ENCODE results near the gene PLEKHM3.

PLEKHM3 gene, protein sequence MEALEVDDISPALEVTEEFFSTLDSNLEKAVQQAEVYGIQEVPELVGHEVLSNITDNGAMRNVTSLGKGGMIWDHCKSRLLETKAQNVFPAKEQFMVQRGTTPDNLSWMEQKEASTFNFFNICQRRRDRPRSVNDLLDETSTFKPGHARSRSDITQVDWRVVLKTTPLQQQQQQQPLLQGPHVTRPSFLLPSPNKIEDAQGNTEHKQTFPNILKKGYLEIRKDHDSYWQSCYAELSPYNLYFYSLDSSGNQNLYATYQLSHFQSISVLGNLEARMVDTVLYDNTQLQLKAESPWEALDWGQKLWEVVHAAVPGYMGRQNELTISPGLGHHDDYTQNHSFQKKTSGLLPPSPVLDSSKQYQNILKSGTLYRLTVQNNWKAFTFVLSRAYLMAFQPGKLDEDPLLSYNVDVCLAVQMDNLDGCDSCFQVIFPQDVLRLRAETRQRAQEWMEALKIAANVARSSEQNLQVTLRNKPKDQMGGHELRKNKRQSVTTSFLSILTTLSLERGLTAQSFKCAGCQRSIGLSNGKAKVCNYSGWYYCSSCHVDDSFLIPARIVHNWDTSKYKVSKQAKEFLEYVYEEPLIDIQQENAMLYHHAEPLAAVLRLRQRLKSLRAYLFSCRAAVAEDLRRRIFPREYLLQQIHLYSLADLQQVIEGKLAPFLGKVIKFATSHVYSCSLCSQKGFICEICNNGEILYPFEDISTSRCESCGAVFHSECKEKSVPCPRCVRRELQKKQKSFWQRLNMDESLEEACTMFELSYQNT

DNA sequence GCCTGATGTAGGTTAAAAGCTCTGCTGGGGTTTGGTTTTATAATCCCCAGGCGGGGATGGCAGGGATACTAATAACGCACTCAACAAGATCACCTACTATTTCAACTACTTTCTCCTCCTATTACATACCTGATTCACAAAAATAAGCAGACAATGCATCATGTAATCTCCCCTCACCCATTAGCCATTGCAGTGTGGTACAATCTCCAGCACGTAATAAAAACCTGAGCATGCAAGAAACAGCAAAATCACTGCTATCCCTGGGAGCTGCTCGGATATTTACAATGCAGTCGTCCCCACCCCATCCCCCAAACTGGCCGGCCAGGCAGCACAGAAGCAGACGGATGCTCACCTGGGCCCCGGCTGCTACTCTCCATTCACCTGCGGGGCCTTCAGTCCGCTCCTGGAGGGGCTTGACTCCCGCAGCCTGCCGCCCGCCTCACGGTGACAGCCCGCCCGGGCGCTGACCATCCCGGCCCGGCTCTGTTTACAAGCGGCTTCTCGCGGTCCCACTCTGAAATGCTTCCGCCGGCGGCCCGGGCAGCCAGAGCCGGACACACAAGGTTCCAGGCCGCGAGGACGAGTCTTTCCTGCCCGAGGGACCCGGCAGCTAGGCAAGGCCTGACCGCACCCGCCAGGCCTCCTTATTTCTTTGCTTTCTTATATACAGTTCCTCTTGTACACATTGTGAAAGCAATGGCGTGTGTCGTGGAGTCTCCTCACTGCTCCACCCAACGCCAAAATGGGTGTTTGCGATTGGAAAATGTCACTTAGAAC lies at the start of gene PLEKHM3:
Gene PLEKHM3, minus strand, starts transcription at position 491 of the 777 bp plus-strand sequence. CDS start 23,888 bp downstream, outside the sequence.
- peak; percentile 86 to 91 for ATAC-seq

DNA sequence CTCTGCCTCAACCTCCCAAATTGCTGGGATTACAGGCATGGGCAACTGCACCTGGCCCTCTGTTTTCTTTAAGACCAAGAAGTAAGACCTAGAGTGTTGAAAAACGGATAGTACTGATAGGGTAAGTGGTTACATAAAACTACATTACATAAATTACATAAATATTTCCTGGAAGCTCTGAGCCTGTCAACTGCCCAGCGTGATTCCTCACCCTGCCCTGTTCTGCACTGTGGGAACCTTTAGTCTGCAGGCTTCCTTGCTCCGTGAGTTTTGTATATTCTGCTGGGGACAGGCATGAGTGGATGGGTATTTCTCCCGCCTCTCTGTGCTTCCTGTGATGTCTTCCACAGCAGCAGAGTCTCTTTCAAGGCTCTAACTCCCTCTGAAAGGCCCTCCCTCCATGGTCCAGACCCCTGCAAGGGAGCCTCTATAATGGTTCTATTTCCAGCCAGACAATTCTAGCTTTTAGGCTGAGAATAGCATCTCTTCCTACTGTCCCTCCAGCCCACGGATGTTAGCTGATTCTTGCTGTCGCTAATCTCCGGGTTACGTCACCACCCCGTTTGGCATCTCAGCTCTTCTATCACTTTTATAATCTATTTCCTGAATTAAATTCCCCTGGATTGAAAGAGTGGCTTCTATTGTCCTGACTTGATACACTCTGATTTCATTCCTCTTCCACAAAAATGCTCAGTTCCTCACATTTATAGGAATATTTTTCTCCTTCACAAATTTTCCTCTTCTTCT lies 49.5 kb upstream of the PLEKHM3 start:
- ATAC-seq, result no peak

DNA sequence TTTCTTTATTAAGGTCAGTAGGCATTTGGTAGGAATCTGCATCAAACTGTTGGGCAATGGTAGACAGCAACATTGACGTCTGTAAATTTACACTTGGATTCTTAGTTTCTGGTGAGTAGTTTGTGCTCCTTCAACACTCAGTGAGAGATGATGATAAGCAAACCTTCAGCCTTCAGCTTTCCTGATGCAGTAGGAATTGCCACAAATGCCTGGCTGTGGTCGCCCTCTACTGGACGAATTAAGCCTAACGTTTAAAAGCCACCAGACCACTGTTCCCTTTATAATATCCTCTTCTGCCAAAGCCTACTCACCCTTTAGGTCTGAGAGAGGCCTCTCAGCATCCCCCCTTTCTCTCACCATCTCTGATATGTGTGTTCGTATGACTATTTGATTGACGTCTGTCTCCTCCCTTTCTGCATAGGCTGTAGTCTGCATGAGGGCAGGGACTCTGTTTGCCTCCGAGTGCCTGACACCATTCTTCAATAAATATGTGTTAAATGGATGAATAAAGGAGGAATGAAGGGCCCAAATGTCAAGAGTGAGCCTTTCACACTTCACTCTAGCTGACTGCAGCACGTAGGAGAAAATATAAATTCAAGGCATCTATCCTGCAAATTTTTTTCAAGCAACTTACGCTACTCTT lies 47.0 kb upstream of the PLEKHM3 start:
- ATAC-seq, result peak; percentile 41 to 53

DNA sequence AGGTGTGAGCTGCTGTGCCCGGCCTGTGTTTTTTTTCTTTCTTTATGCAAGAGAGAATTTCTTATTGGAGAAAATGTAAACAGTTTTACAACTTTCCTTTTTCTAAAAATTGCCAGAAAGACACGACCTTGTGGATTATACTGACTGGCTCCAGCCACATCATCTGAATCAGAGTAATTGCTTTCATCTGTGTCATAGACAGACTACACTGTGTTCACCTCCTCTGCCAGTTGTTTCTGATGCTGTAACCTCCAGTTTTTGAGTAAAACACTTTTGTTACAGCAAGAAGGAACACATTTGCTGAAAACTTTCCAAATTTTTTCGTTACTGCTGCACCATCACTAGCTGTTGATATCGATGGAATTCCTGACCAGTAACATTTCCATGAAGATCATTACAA lies 43.9 kb upstream of the PLEKHM3 start:
- no peak for ATAC-seq

GRCh38 chr2:208066016-208066415 lies 40.7 kb upstream of the PLEKHM3 start:
- no peak for ATAC-seq

DNA sequence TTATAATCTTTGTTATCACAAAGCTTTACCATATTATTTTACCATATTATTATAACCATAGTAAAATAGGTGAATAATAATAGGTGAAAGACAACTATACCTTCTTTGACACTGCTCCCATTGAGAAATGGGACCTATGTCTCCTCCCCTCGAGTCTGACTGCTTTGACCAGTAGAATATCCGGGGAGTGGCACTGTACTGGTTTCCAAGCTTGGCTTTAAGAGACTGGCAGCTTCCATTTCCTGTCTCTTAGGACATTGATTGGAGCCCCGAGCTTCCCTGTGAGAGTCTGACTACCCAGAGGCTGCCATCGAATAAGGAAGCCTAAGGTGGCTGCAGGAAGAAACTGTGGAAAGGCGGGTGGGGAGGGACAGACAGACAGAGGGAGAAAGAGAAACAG lies 40.1 kb upstream of the PLEKHM3 start:
- ATAC-seq, result no peak

GRCh38 chr2:208064220-208064961 lies 39.1 kb upstream of the PLEKHM3 start:
- no peak for ATAC-seq

- no peak for ATAC-seq
Observed at GRCh38 chr2:208062961-208063360, 37.6 kb upstream of the PLEKHM3 start.

DNA sequence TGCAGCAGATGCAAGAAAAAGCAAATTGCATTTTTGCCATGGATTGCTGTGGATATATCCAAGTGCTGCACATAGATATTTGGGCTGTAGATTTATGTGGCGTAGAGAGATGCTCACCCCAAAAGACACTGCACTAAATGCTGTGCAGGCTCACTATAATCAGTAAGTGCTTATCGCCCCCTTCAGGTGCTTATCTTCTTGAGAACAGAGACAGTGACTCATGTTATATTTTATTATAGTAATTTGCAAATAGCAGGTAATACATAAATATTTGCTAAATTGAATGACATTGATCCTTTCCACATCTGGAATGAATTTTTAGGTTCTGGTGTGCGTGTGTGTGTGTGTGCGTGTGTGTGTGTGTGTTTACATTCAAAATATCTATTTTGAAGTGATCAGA lies 36.8 kb upstream of the PLEKHM3 start:
- ATAC-seq, result no peak

DNA sequence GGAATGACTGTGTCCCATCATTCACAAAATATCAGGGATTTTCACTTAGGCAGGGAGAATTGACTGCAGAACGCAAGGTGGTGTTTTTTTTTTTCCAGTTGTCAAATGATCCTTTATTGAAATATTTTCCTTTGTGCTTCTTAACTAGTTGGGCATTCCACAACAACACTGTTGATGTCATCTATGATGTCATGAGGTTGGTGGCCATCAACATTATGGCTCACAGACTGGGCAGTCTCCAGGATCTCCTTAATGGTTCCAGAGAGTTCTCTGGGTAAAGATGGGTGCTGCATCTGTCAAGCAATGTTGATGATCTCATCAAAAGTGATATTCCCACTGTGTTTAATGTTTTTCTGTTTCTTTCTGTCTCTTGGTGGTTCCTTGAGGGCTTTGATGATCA lies 31.8 kb upstream of the PLEKHM3 start:
- ATAC-seq, result no peak

GRCh38 chr2:208049441-208049840 lies 24.1 kb upstream of the PLEKHM3 start:
- ATAC-seq, result no peak

DNA sequence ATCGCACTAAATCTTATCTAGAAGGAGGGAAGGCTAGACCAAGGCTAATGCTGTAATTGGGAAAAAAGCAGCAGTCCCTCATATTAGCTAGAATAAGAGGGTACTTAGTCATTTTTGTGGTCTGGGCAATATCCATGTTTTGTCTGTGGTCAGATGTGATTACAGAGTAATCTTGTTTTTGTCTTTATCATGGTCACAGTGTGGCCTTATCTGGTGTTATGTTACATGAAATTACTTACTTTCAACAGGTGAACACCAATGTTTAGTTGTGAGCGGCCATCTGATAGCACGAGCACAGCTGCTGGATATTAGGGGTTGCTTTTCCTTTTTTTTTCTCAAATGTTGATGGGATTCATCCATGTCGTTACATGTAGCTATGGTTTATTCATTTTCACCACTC lies 23.7 kb upstream of the PLEKHM3 start:
- ATAC-seq, result no peak

- ATAC-seq, result no peak
Observed at GRCh38 chr2:208047840-208048239, 22.5 kb upstream of the PLEKHM3 start.

DNA sequence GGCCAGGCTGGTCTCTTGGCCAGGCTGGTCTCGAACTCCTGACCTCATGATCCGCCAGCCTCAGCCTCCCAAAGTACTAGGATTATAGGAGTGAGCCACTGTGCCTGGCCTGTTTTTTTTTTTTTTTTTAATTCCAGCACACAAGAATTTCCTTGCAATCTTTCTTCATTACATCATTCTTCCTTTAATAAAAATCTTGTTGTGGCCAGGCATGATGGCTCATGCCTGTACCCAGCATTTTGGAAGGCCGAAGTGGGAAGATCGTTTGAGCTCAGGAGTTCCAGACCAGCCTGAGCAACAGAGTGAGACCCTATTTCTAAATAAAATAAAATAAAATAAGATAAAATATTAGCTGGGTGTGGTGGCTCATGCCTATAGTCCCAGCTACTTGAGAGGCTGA lies 21.4 kb upstream of the PLEKHM3 start:
- no peak for ATAC-seq

DNA sequence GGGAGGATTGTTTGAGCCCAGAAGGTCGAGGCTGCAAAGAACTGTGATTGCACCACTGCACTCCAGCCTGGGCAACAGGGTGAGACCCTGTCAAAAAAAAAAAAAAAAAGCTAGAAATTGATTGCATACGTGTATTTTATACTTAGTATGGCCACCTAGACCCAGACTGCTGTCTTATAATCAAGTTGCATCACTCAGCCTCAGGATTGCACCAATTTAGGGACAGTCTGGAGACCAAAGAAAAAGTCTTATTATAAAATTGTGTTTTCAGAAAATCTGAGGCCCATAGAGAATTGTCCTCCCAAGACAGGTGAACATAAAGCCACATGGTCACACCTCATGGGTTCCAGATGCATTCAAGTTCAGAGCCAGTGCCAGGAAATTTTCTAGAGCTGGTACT lies 17.1 kb upstream of the PLEKHM3 start:
- no peak for ATAC-seq

- ATAC-seq, result no peak
Observed at GRCh38 chr2:208042041-208042440, 16.7 kb upstream of the PLEKHM3 start.

DNA sequence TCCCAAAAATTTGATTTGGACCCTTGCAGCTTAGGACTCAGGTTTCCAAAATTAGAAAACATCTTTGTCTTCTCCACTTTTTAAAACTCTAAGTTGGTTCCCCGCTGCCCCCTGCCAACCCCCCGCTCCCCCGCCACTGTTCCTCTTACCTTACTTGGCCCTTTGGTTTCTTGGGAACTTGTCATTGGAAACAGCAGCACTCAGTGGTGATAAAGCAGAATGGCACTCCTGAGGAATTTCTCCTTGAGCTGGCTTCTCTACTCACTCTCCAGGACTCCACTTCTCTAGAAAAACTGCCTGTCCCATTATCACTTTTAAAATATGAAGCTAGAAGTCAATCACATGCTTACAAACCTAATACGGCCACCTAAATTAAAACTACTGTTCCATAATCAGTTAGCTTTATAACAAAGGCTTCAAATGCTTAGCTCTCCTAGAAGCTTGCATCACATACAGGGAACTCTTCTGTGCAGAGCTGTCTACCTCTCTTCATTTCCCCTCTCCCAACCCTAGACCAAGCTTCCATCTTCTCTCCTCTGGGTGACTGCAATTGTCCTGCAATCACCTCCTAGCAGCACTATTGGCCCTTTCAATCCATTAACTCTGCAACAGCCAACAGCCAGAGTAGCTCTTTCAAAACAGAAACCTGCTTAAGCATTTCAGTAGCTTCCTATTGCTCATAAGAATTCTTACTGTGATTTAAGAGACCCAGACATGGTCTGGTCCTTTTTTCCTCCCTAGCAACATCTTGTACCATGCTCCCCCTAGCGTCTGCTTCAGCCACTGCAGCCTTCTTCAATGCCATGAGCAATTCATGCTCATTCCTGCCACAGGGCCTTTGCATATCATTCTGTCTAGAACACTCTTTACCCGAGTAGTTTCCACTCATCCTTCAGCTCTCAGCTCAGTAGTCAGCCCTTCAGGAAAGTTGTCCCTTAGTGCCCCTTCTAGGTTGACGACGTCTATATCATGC lies 15.2 kb upstream of the PLEKHM3 start:
- ATAC-seq, result peak; percentile 71 to 82

GRCh38 chr2:208039376-208040110 lies 14.2 kb upstream of the PLEKHM3 start:
- no peak for ATAC-seq
